K562 (cell line): ENCODE measurements around the gene SLC30A1. TPM values are rescaled to one million over a fixed set of nuclear protein-coding genes. Genes with fewer than 3 reads are reported as not detected.

Source experiments
- ADNP ChIP-seq: fragments of 200-800 bp; sonication (Bioruptor generic); IDR thresholded peaks from 2 replicates; pipeline ENCODE4 v1.6.1; 2016; ENCODE audit warnings: missing genetic modification characterization, missing compliant biosample characterization
- CBFB ChIP-seq: sonication (generic); formaldehyde crosslinking; IDR thresholded peaks from 2 replicates; pipeline ENCODE4 v1.4.0; 2020; ENCODE audit warnings: mild to moderate bottlenecking, missing genetic modification reagents
- CBX5 ChIP-seq: IDR thresholded peaks from 2 replicates; pipeline ENCODE4 v1.6.1; 2014; ENCODE audit warnings: low read depth, borderline replicate concordance
- CUX1 ChIP-seq: fragments of 200-800 bp; sonication (Bioruptor generic); IDR thresholded peaks from 2 replicates; pipeline ENCODE4 v1.6.1; 2016; ENCODE audit warnings: missing genetic modification characterization, missing compliant biosample characterization
- EGR1 ChIP-seq: fragments of 450-650 bp; conservative IDR thresholded peaks from 2 replicates; pipeline ENCODE4 v1.6.1; 2017; ENCODE audit warnings: mild to moderate bottlenecking
- FOXK2 ChIP-seq, 2 experiments: fragments of 450-650 bp; IDR thresholded peaks in 1 of 2; conservative IDR thresholded peaks in 1 of 2; 2 replicates each; pipeline ENCODE4 v1.6.1; 2016; ENCODE audit warnings: low read depth in 2 of 2, mild to moderate bottlenecking in 1 of 2
- HNRNPH1 ChIP-seq: fragments of 200-400 bp; formaldehyde crosslinking; optimal IDR thresholded peaks from 2 replicates; pipeline ENCODE3; 2017; ENCODE audit warnings: low read depth, mild to moderate bottlenecking, low read length, moderate library complexity
- IRF2 ChIP-seq: sonication (generic); formaldehyde crosslinking; IDR thresholded peaks from 2 replicates; pipeline ENCODE4 v1.8.1; 2022; ENCODE audit warnings: mild to moderate bottlenecking, missing genetic modification reagents
- MBD2 ChIP-seq: sonication (generic); IDR thresholded peaks from 2 replicates; pipeline ENCODE4 v1.6.1; 2016; ENCODE audit warnings: low read depth, borderline replicate concordance
- MECOM ChIP-seq: fragments of 250-450 bp; sonication (Bioruptor Pico); IDR thresholded peaks from 2 replicates; pipeline ENCODE4 v1.8.0; 2022; ENCODE audit warnings: inconsistent platforms
- NCOA1 ChIP-seq: fragments of 450-650 bp; IDR thresholded peaks from 2 replicates; pipeline ENCODE4 v1.6.1; 2016; ENCODE audit warnings: low read depth
- NUFIP1 ChIP-seq: fragments of 450-650 bp; IDR thresholded peaks from 2 replicates; pipeline ENCODE4 v1.6.1; 2018; ENCODE audit not compliant: partially characterized antibody
- RBFOX2 ChIP-seq: fragments of 200-400 bp; formaldehyde crosslinking; IDR thresholded peaks from 2 replicates; pipeline ENCODE4 v1.6.1; 2017; ENCODE audit warnings: low read depth, mild to moderate bottlenecking, low read length, moderate library complexity
- SRSF3 ChIP-seq: fragments of 200-400 bp; formaldehyde crosslinking; IDR thresholded peaks from 2 replicates; pipeline ENCODE4 v1.6.1; 2016; ENCODE audit warnings: mild to moderate bottlenecking, low read length, moderate library complexity; ENCODE audit not compliant: insufficient read depth
- ZMIZ1 ChIP-seq, 2 experiments: fragments of 150-350 bp in 1 of 2; IDR thresholded peaks; 2 replicates each; pipeline ENCODE4 v1.6.1; 2012 to 2016; ENCODE audit warnings: low read depth in 2 of 2, low read length in 2 of 2, mild to moderate bottlenecking in 1 of 2, moderate library complexity in 1 of 2
- ZNF431 ChIP-seq: sonication (generic); formaldehyde crosslinking; IDR thresholded peaks from 2 replicates; pipeline ENCODE4 v1.8.0; 2022; ENCODE audit warnings: mild to moderate bottlenecking, missing genetic modification reagents
- ZNF766 ChIP-seq: fragments of 200-800 bp; sonication (Bioruptor generic); conservative IDR thresholded peaks from 2 replicates; pipeline ENCODE4 v1.6.1; 2016; ENCODE audit warnings: missing genetic modification characterization, missing compliant biosample characterization
- ZNF785 ChIP-seq: fragments of 250-450 bp; sonication (Bioruptor Pico); IDR thresholded peaks from 2 replicates; pipeline ENCODE4 v1.4.0; 2020; ENCODE audit warnings: mild to moderate bottlenecking
- polyA plus RNA-seq, 8 experiments: library from polyadenylated mRNA; depleted of rRNA in 4 of 8; stranded (reverse) in 5 of 8; unstranded in 3 of 8; fragments of >200 nt; fragmentation: Nextera tagmentation in 2 of 8; fragmentation: Illumina TruSeq in 1 of 8; extraction: Ambion mirVana in 2 of 8; extraction: Trizol in 1 of 8; gene quantifications; 2 replicates each; pipeline versions ENCODE4 v1.2.1 to v1.2.3, GENCODE V29; 2011 to 2014; ENCODE audit warnings: inconsistent platforms in 1 of 8, missing spikeins in 1 of 8
- total RNA-seq, 7 experiments: library from RNA; depleted of rRNA in 6 of 7; stranded (reverse); fragments of >200 nt in 6 of 7; fragmentation: Illumina TruSeq in 2 of 7; extraction: Trizol in 2 of 7; gene quantifications; 2 replicates each; pipeline versions ENCODE4 v1.2.1 to v1.2.3, GENCODE V29; 2011 to 2021; ENCODE audit warnings: low replicate concordance in 1 of 7
- TF ChIP-seq, protein P1 (sequence below): fragments of 250-450 bp; sonication (Bioruptor Pico); IDR thresholded peaks from 2 replicates; pipeline ENCODE4 v1.9.0; 2021; ENCODE audit warnings: mild to moderate bottlenecking
- TF ChIP-seq, protein P2 (sequence below): sonication (generic); formaldehyde crosslinking; IDR thresholded peaks from 2 replicates; pipeline ENCODE4 v1.5.0; 2020; ENCODE audit warnings: missing genetic modification reagents

The SLC30A1 gene
- total and polyA plus RNA-seq, 9 of the 15 experiments (the other 6 are each of a cell fraction or from before 2014, with no cell fraction given), result 4.1 to 14.4 (median 6.6) TPM

DNA sequence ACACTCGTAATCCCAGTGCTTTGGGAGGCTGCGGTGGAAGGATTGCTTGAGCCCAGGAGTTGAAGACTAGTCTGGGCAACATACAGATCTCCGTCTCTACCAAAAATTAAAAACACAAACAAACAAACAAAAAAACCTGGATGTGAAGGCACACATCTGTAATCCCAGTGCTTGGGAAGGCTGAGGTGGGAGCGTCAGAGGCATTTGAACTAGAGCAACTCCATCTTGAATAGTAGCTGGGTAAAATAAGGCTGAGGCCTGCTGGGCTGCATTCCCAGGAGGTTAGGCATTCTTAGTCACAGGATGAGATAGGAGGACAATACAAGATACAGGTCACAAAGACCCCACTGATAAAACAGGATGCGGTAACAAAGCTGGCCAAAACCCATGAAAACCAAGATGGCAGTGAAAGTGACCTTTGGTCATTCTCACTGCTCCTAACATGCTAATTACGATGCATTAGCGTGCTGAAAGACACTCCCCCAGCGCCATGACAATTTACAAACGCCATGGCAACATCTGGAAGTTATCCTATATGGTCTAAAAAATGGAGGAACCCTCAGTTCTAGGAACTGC, 53.8 kb downstream of the SLC30A1 start (continued):
- 0 out of 2 replicates have a peak, but pooled peaks have one; percentile 59 for TF ChIP-seq CUX1 (CRISPR knock-in tag)
- no peak for TF ChIP-seq HNRNPH1
- no peak for TF ChIP-seq SRSF3
- TF ChIP-seq FOXK2 (conservative IDR thresholded peaks at IDR 0.05 in 1 of 2, IDR thresholded peaks at IDR 0.05 in 1 of 2; ENCODE audit: low read depth in 2 of 2), result no peak
- TF ChIP-seq ZNF431, result no peak
- TF ChIP-seq ZMIZ1 (IDR thresholded peaks at IDR 0.05; ENCODE audit: low read depth in 2 of 2, low read length in 2 of 2), result no peak
- TF ChIP-seq NCOA1, result no peak
- TF ChIP-seq NUFIP1, result no peak
- TF ChIP-seq IRF2 (CRISPR knock-in tag), result no peak
- TF ChIP-seq, protein P1, sequence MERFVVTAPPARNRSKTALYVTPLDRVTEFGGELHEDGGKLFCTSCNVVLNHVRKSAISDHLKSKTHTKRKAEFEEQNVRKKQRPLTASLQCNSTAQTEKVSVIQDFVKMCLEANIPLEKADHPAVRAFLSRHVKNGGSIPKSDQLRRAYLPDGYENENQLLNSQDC (CRISPR knock-in tag), result no peak
- no peak for TF ChIP-seq RBFOX2
- TF ChIP-seq MECOM (CRISPR knock-in tag), result peak; percentile 70
- TF ChIP-seq ZNF785 (CRISPR knock-in tag), result no peak
- TF ChIP-seq, protein P2, sequence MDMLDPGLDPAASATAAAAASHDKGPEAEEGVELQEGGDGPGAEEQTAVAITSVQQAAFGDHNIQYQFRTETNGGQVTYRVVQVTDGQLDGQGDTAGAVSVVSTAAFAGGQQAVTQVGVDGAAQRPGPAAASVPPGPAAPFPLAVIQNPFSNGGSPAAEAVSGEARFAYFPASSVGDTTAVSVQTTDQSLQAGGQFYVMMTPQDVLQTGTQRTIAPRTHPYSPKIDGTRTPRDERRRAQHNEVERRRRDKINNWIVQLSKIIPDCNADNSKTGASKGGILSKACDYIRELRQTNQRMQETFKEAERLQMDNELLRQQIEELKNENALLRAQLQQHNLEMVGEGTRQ (CRISPR knock-in tag), result no peak
- TF ChIP-seq ADNP (tag), result no peak
- TF ChIP-seq EGR1, result no peak
- peak; percentile 70 for TF ChIP-seq ZNF766 (CRISPR knock-in tag)
- no peak for TF ChIP-seq CBX5
- no peak for TF ChIP-seq CBFB (CRISPR knock-in tag)
- no peak for TF ChIP-seq MBD2
